WERI-Rb-1 (cell line): Measurements from ENCODE around the gene FHIT.
A peak's percentile ranks its signal among the peaks of the same experiment; 100 is the strongest.

Source experiments
- DNase-seq: peaks from one replicate; pipeline ENCODE4 v3.0.0-alpha.2; 2020
- H3K27ac ChIP-seq: fragments of 250-450 bp; sonication (Bioruptor Pico); 2 replicates; pipeline ENCODE4 v1.5.1; 2020; ENCODE audit warnings: mild to moderate bottlenecking, moderate library complexity
- H3K27me3 ChIP-seq: fragments of 250-450 bp; sonication (Bioruptor Pico); 2 replicates; pipeline ENCODE4 v1.5.1; 2021; ENCODE audit warnings: mild to moderate bottlenecking, low read depth, moderate library complexity; ENCODE audit not compliant: insufficient read depth, severe bottlenecking
- H3K36me3 ChIP-seq: fragments of 250-450 bp; sonication (Bioruptor Pico); 2 replicates; pipeline ENCODE4 v1.5.1; 2020; ENCODE audit warnings: mild to moderate bottlenecking, moderate library complexity
- H3K4me3 ChIP-seq: 2 replicates; pipeline ENCODE4 v1.5.1; 2011; ENCODE audit warnings: low read depth, mild to moderate bottlenecking, control low read depth, low read length
- H3K9me3 ChIP-seq: fragments of 250-450 bp; sonication (Bioruptor Pico); 2 replicates; pipeline ENCODE4 v1.5.1; 2021; ENCODE audit warnings: mild to moderate bottlenecking, moderate library complexity; ENCODE audit not compliant: severe bottlenecking
- CTCF ChIP-seq: IDR thresholded peaks from 2 replicates; pipeline ENCODE4 v1.5.1; 2011; ENCODE audit warnings: low read depth, mild to moderate bottlenecking, control low read depth, inconsistent platforms, low read length

Gene FHIT

GRCh38 chr3:59782664-59783063 is 1468.6 kb downstream of the FHIT start:
- no peaks in the 10 kb centered on the region for H3K36me3 ChIP-seq
- no peak for TF ChIP-seq CTCF
- H3K27me3 ChIP-seq, result no peaks in the 10 kb centered on the region
- no peak overlapping the region for H3K27ac ChIP-seq
- DNase-seq, result no peak
- H3K9me3 ChIP-seq, result no peaks in the 10 kb centered on the region
- no peak overlapping the region for H3K4me3 ChIP-seq

- H3K27me3 ChIP-seq, result no peaks in the 10 kb centered on the region
- H3K27ac ChIP-seq, result no peak overlapping the region
- no peak for DNase-seq
- H3K9me3 ChIP-seq, result no peaks in the 10 kb centered on the region
- no peaks in the 10 kb centered on the region for H3K36me3 ChIP-seq
- no peak for TF ChIP-seq CTCF
- no peak overlapping the region for H3K4me3 ChIP-seq
Measured at GRCh38 chr3:59780209-59780608, 1471.0 kb downstream of the FHIT start.

DNA sequence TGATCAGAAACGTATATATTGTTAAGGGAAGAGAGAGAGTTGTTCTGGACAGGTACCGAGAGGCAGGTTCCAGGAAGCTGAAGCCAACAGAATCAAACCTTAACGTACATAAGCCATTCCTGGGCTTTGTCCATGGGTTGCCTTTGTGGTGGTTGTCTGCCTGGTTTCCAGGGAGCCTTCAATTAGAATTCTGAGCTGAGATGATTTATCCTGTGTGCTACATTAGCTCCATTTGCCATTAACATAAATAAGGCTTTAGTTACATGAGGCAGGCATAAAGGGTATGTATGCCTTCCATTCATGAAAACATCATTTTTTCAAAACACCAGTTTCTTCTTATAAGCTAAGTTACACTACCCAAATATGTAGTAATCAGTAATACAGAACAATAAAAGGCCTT is 1472.0 kb downstream of the FHIT start:
- TF ChIP-seq CTCF, result no peak
- no peak for DNase-seq
- peak overlapping the region; percentile 35; the same call in 1 of the 2 replicates for H3K27ac ChIP-seq

DNA sequence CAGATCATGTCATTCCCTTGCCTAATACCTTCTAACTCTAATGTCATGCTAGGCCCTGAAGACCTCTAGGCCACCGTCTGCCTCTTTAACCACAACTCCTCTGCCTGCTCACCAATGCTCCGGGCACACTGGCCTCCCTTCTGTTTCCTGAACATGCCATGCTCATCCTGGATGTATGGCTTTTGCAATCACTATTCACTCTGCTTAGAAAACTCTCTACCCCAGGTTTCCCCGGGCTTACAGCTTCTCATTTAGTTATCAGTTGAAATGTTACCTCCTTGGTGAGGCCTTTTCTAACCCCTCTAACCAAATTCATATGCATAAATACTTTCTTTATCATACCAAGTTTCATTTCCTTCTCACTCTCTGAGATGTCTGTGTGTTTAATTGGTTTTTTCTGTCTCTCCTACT is 1473.6 kb downstream of the FHIT start:
- no peak overlapping the region for H3K27ac ChIP-seq
- no peaks in the 10 kb centered on the region for H3K27me3 ChIP-seq
- no peak for TF ChIP-seq CTCF
- no peaks in the 10 kb centered on the region for H3K9me3 ChIP-seq
- DNase-seq, result no peak
- no peak overlapping the region for H3K4me3 ChIP-seq
- H3K36me3 ChIP-seq, result no peaks in the 10 kb centered on the region

More for the DNA sequence above, 1472.0 kb downstream of the FHIT start:
- H3K4me3 ChIP-seq, result no peak overlapping the region
- no peaks in the 10 kb centered on the region for H3K27me3 ChIP-seq
- H3K36me3 ChIP-seq, result no peaks in the 10 kb centered on the region
- H3K9me3 ChIP-seq, result no peaks in the 10 kb centered on the region

GRCh38 chr3:59777066-59777465 is 1474.2 kb downstream of the FHIT start:
- DNase-seq, result no peak
- Histone ChIP-seq H3K27ac (no peak overlapping the region), H3K27me3 (no peaks in the 10 kb centered on the region), H3K9me3 (no peaks in the 10 kb centered on the region), H3K36me3 (no peaks in the 10 kb centered on the region), H3K4me3 (no peak overlapping the region)
- TF ChIP-seq CTCF, result no peak

GRCh38 chr3:59775761-59776325 is 1475.4 kb downstream of the FHIT start:
- H3K36me3 ChIP-seq, result no peaks in the 10 kb centered on the region
- no peaks in the 10 kb centered on the region for H3K9me3 ChIP-seq
- TF ChIP-seq CTCF, result no peak
- H3K27me3 ChIP-seq, result no peaks in the 10 kb centered on the region
- no peak overlapping the region for H3K4me3 ChIP-seq
- DNase-seq, result peak; percentile 65
- peak overlapping the region; percentile 57 for H3K27ac ChIP-seq
